Endothelial cell of umbilical vein (primary cell): ENCODE data around the gene SLAMF8. TPM values are rescaled to one million over a fixed set of nuclear protein-coding genes. Genes with fewer than 3 reads are reported as not detected.
A peak's percentile ranks its signal among the peaks of the same experiment; 100 is the strongest.

Experiments used
- BruUV-seq: library from RNA; stranded (reverse); fragments of 400-500 nt; replicated peaks from 2 replicates; lab custom pipeline; 2021; lab: Mats Ljungman, UMichigan
- CTCF ChIA-PET: fragments of 300-600, 350-600 bp; sonication (Branson Sonifier 250); formaldehyde crosslinking; loops from one replicate; lab custom pipeline; 2021; ENCODE audit warnings: antibody characterized with exemption, inconsistent platforms; lab: Charles Lee
- POLR2A ChIA-PET: fragments of 300-600, 350-600 bp; sonication (Branson Sonifier 250); formaldehyde crosslinking; loops from one replicate; lab custom pipeline; 2021; ENCODE audit warnings: antibody characterized with exemption, inconsistent platforms; lab: Charles Lee
- DNase-seq: peaks from one replicate; pipeline ENCODE4 v3.0.0-alpha.2; 2011; ENCODE audit warnings: low read depth, low spot score
- FAIRE-seq: peaks from 2 replicates; lab custom pipeline; 2011; peaks lifted over from hg19 to GRCh38; lab: Jason Lieb, UNC
- H2AFZ ChIP-seq: 2 replicates; pipeline ENCODE4 v1.6.0; 2012; ENCODE audit warnings: low read depth, low read length, control low read depth, inconsistent platforms
- H3K27ac ChIP-seq: 2 replicates; pipeline ENCODE4 v1.5.1; 2011; ENCODE audit warnings: low read depth, mild to moderate bottlenecking, control low read depth, low read length, moderate library complexity; ENCODE audit not compliant: insufficient read depth
- H3K27me3 ChIP-seq, 2 experiments: 2 replicates each; pipeline versions ENCODE4 v1.6.0 to v1.6.1; 2011; ENCODE audit warnings: low read length in 2 of 2, mixed read lengths in 1 of 2; ENCODE audit not compliant: control insufficient read depth in 2 of 2, insufficient read depth in 2 of 2
- H3K36me3 ChIP-seq, 2 experiments: 2 replicates in 1 of 2; 3 replicates in 1 of 2; pipeline ENCODE4 v1.5.1; 2011; ENCODE audit warnings: low read length in 2 of 2, mild to moderate bottlenecking in 1 of 2, moderate library complexity in 1 of 2; ENCODE audit not compliant: control insufficient read depth in 2 of 2, insufficient read depth in 2 of 2; ENCODE audit errors: extremely low read depth in 1 of 2
- H3K4me1 ChIP-seq: 3 replicates; pipeline ENCODE4 v1.5.1; 2011; ENCODE audit warnings: mild to moderate bottlenecking, low read length; ENCODE audit not compliant: control insufficient read depth, insufficient read depth; ENCODE audit errors: extremely low read depth
- H3K4me2 ChIP-seq: 2 replicates; pipeline ENCODE4 v1.6.1; 2011; ENCODE audit warnings: low read length, control low read depth, mixed read lengths; ENCODE audit not compliant: insufficient read depth
- H3K4me3 ChIP-seq, 3 experiments: fragments of 200-600 bp in 1 of 3; sonication (generic), shearing (Covaris generic) in 1 of 3; replicated peaks in 1 of 3; 2 replicates each; pipeline ENCODE4 v1.5.1; 2011 to 2016; ENCODE audit warnings: control low read depth in 3 of 3, low read length in 3 of 3, mild to moderate bottlenecking in 2 of 3, inconsistent platforms in 1 of 3, low read depth in 1 of 3, moderate library complexity in 1 of 3; ENCODE audit not compliant: insufficient read depth in 1 of 3
- H3K79me2 ChIP-seq: 2 replicates; pipeline ENCODE4 v1.6.0; 2012; ENCODE audit warnings: low read length, inconsistent platforms; ENCODE audit not compliant: control insufficient read depth, insufficient read depth
- H3K9ac ChIP-seq: replicated peaks from 2 replicates; pipeline ENCODE3; 2011; ENCODE audit warnings: low read length, control low read depth; ENCODE audit not compliant: insufficient read depth; ENCODE audit errors: extremely low read depth
- H3K9me1 ChIP-seq: replicated peaks from 3 replicates; pipeline ENCODE4 v1.6.0; 2011; ENCODE audit warnings: mild to moderate bottlenecking, low read length; ENCODE audit not compliant: control insufficient read depth, insufficient read depth; ENCODE audit errors: extremely low read depth
- H3K9me3 ChIP-seq: replicated peaks from 2 replicates; pipeline ENCODE4 v1.5.1; 2012; ENCODE audit warnings: low read length, inconsistent platforms; ENCODE audit not compliant: control insufficient read depth, insufficient read depth
- H4K20me1 ChIP-seq: replicated peaks from 2 replicates; pipeline ENCODE3; 2011; ENCODE audit warnings: mild to moderate bottlenecking, low read length; ENCODE audit not compliant: control insufficient read depth, insufficient read depth; ENCODE audit errors: extremely low read depth
- EZH2 ChIP-seq: IDR thresholded peaks from 2 replicates; pipeline ENCODE4 v1.6.1; 2012; ENCODE audit warnings: borderline replicate concordance, low read depth, mild to moderate bottlenecking, moderate library complexity, low read length, inconsistent platforms; ENCODE audit not compliant: severe bottlenecking
- FOS ChIP-seq: IDR thresholded peaks from 2 replicates; pipeline ENCODE4 v1.6.1; 2011; ENCODE audit warnings: mild to moderate bottlenecking, low read length, moderate library complexity, borderline replicate concordance; ENCODE audit not compliant: insufficient read depth
- GATA2 ChIP-seq: IDR thresholded peaks from 2 replicates; pipeline ENCODE4 v1.7.0; 2011; ENCODE audit warnings: low read depth, mild to moderate bottlenecking, moderate library complexity, mixed read lengths, low read length; ENCODE audit not compliant: insufficient read length, insufficient read depth
- JUN ChIP-seq: IDR thresholded peaks from 2 replicates; pipeline ENCODE4 v1.6.1; 2011; ENCODE audit warnings: borderline replicate concordance, low read depth; ENCODE audit not compliant: insufficient read length, insufficient read depth
- POLR2AphosphoS5 ChIP-seq: IDR thresholded peaks from 2 replicates; pipeline ENCODE4 v1.6.1; 2012; ENCODE audit warnings: low read depth, mild to moderate bottlenecking, control low read depth, low read length, moderate library complexity; ENCODE audit not compliant: insufficient read depth
- dilution Hi-C: fragments of 300-500 bp; cut with MboI; formaldehyde crosslinking; loops from one replicate; pipeline ENCODE4 v1.15.0; 2019; ENCODE audit warnings: low sequenced_read_pairs; ENCODE audit not compliant: extremely low pct_ligation_motif_present
- intact Hi-C: fragments of 100-400 bp; cut with micrococcal nuclease; formaldehyde crosslinking; loops from one replicate; pipeline ENCODE4 v1.10.0; 2022
- polyA plus RNA-seq, 4 experiments: library from polyadenylated mRNA; depleted of rRNA in 3 of 4; stranded (reverse) in 3 of 4; unstranded in 1 of 4; fragments of >200 nt; gene quantifications; 2 replicates each; pipeline versions ENCODE4 v1.2.1 to v1.2.3, GENCODE V29; 2011 to 2012; ENCODE audit warnings: missing spikeins in 1 of 4
- total RNA-seq: library from RNA; stranded (reverse); gene quantifications from 2 replicates; pipeline ENCODE4 v1.2.3, GENCODE V29; 2021
- TF ChIP-seq, protein P1 (sequence below), 2 donors: IDR thresholded peaks; 1 replicate in 1 of 2; 2 replicates in 1 of 2; pipeline ENCODE4 v1.5.1; 2011; ENCODE audit warnings: low read length in 2 of 2, mild to moderate bottlenecking in 2 of 2, moderate library complexity in 2 of 2, control low read depth in 1 of 2, inconsistent platforms in 1 of 2, low read depth in 1 of 2; ENCODE audit not compliant: insufficient read depth in 1 of 2; ENCODE audit errors: extremely low read depth in 1 of 2
- TF ChIP-seq, protein P2 (sequence below): IDR thresholded peaks from 2 replicates; pipeline ENCODE4 v1.6.1; 2011; ENCODE audit not compliant: insufficient read depth, insufficient read length

The SLAMF8 gene
- total and polyA plus RNA-seq, 2 donors (not counting 3 experiments of a cell fraction or from before 2014, with no cell fraction given), result not detected

DNA sequence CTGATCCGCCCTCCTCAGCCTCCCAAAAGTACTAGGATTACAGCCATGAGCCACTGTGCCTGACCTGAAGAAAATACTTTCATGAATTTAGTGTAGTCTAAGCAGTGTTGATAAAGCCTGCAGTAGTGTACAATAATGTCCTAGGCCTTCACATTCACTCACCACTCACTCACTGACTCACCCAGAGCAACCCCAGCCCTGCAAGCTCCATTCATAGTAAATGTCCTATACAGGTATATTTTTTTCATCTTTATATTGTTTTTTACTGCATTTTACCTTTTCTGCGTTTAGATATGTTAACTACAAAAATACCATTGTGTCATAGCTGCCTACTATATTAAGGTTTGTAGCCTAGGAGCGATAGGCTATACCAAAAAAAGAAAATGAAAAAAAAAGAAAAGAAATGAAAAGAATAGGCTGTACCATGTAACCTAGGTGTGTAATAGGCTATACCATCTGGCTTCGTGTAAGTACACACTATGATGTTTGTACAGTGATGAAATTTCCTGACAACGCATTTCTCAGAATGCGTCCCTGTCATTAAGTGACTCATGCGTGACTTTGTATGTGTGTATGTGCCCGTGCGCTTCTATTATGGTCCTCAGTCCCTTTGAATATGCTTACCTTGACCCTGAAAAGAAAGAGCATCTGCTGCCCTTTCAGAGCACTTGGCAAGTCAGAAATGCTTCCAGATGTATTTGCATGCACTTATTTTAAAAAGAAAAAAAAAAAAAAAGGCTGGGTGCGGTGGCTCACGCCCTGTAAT, 9.2 kb upstream of the SLAMF8 start:
- H3K9me1 ChIP-seq, result no peaks in the 10 kb centered on the region
- no peak overlapping the region for H3K4me2 ChIP-seq
- no peak overlapping the region for H3K4me3 ChIP-seq
- intact Hi-C loops (no loop called here), dilution Hi-C loops (no loop called here)
- peaks cover 15 to 32% of the 10 kb centered on the region in 2 experiments for H3K27me3 ChIP-seq
- no peaks in the 10 kb centered on the region for H3K79me2 ChIP-seq
- TF ChIP-seq EZH2, result no peak
- TF ChIP-seq, protein P1, sequence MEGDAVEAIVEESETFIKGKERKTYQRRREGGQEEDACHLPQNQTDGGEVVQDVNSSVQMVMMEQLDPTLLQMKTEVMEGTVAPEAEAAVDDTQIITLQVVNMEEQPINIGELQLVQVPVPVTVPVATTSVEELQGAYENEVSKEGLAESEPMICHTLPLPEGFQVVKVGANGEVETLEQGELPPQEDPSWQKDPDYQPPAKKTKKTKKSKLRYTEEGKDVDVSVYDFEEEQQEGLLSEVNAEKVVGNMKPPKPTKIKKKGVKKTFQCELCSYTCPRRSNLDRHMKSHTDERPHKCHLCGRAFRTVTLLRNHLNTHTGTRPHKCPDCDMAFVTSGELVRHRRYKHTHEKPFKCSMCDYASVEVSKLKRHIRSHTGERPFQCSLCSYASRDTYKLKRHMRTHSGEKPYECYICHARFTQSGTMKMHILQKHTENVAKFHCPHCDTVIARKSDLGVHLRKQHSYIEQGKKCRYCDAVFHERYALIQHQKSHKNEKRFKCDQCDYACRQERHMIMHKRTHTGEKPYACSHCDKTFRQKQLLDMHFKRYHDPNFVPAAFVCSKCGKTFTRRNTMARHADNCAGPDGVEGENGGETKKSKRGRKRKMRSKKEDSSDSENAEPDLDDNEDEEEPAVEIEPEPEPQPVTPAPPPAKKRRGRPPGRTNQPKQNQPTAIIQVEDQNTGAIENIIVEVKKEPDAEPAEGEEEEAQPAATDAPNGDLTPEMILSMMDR (IDR thresholded peaks at IDR 0.05; ENCODE audit: extremely low read depth in 1 of 2, insufficient read depth in 1 of 2, low read depth in 1 of 2, low read length in 2 of 2), result no peak
- TF ChIP-seq GATA2, result no peak
- peak; percentile 17 for TF ChIP-seq FOS
- TF ChIP-seq JUN, result peak; percentile 66
- TF ChIP-seq POLR2AphosphoS5, result peak; percentile 41
- TF ChIP-seq, protein P2, sequence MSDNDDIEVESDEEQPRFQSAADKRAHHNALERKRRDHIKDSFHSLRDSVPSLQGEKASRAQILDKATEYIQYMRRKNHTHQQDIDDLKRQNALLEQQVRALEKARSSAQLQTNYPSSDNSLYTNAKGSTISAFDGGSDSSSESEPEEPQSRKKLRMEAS, result no peak
- no peak overlapping the region for H3K9ac ChIP-seq
- H3K4me1 ChIP-seq, result peaks cover 3% of the 10 kb centered on the region
- FAIRE-seq, result peak; percentile 76
- ChIA-PET POLR2A (no interaction called here), CTCF (interaction anchor here (0.8 to 1.6 kb wide), 4 partner anchors 13 to 372 kb away, joined by 3 to 8 read pairs (median 4); no protein-coding TSS in a partner anchor)
- H3K36me3 ChIP-seq, result no peaks in the 10 kb centered on the region
- no peak overlapping the region for H2AFZ ChIP-seq
- H3K27ac ChIP-seq, result no peak overlapping the region
- H3K9me3 ChIP-seq, result no peaks in the 10 kb centered on the region
- BruUV-seq, result no TSS peak
- H4K20me1 ChIP-seq, result no peaks in the 10 kb centered on the region
- peak; percentile 34 for DNase-seq
